NOMO-1 (cell line): ENCODE measurements around the gene PPM1B.
A peak's percentile ranks its signal among the peaks of the same experiment; 100 is the strongest.
"Not testable (repeated sequence)": the region's sequence is repeated elsewhere in the genome, so short reads cannot be mapped to it uniquely, and the experiment has no call there.

ENCODE experiments used
- DNase-seq, 2 experiments: peaks; one replicate each; lab custom pipeline; 2025; ENCODE audit not compliant: unreplicated experiment in 2 of 2; lab: John Stamatoyannopoulos, UW

The PPM1B gene

DNA sequence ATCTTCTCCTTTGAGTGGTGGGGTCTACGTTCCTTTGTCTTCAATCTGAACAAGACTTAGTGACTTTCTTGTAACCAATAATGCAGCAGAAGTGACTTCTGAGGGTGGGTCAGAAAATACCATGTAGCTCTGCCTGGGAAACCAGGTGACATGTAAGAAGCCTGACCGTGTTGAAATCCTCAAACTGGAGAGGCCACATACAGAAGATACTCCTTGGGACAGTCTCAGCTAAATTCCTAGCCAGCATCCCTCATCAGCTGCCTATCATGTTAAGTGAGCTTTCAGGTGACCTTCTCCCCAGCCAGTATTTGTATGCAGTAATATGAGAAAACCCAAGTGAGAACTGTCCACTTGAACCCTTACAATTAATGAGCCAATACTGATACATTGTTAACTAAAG, 27.0 kb downstream of the PPM1B start:
- no peak for DNase-seq

DNA sequence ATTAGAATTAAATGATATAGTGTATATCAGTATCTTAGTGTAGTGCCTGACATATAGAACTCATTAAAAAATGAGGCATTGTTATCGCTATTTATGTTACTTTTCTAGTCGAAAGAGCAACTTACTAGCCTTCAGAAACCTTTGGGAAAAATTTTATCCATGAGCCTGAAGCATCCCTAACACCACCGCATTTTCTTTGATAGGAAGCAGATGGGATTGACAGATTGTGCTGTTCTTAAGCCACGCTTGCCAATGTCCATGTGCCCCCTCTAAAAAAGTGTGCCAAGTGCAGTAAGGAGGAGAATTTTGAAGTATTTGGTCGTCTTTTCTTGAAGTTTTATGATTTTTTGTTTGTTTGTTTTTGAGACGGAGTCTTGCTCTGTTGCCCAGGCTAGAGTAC, 29.1 kb downstream of the PPM1B start:
- no peak for DNase-seq

GRCh38 chr2:44200011-44200410, 31.3 kb downstream of the PPM1B start:
- DNase-seq, result no peak

DNA sequence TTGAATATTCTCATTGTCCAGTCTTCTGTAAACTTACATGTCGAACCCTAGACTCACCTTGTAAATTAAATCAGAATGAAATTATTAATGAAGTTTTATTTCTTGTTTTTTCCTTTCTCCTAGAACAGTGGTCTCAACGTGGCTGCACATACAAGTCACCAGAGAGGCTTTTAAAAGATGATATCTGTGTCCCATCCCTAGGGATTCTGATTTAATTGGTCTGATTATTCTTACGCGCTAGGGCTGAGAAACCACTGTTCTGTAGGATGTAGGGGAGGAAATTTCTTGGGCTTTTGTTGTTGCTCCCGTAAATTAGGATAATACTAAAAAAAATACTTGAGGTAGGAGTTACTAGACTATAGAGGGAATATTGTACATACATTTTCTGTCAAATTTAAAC, 32.1 kb downstream of the PPM1B start:
- no peak for DNase-seq

DNA sequence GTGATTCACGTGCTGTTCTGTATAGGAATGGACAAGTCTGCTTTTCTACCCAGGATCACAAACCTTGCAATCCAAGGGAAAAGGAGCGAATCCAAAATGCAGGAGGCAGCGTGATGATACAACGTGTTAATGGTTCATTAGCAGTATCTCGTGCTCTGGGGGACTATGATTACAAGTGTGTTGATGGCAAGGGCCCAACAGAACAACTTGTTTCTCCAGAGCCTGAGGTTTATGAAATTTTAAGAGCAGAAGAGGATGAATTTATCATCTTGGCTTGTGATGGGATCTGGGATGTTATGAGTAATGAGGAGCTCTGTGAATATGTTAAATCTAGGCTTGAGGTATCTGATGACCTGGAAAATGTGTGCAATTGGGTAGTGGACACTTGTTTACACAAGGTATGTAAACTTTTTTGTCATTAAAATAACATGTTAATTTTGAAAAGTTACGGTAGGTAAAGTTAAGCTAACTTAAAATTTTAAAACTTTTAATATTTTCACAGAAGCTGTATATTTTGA, 33.0 kb downstream of the PPM1B start:
- DNase-seq, result no peak

DNA sequence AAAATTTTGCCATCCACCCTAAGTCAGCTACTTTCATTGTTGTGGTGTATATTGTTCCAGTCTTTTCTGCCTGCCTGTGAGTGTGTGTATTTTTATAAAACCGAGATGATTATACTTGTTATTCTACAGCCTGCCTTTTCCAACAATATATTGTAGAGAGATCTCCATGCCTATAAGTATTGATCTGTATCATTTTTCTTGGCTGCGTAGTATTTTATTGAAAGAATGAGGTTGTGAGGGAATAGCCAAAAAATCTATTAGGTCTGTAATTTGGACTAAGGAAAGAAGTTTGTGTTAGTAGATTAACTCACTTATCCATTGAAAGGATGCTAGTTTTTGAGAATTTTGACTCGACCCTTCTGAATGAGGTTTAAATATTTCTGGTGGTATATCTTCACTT, 34.9 kb downstream of the PPM1B start:
- no peak for DNase-seq

DNA sequence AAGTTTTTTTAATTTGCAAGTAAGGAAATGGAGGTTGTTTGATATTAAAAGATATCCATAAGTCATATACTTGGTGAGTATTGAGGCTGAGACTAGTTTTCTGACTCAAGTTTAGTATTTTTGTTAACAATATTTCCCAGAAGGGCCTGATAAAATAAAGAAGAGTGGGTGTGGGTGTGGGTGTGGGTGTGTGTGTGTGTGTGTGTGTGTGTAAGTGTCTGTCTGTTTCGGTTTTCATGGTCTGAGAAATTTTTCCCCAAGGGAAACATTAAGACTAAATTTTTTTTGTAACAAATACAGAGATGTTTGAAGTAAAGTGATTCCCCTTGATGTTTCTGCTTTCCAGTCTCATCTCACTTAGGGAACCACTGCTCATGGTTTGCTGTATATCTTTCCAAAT, 36.5 kb downstream of the PPM1B start:
- no peak for DNase-seq

DNA sequence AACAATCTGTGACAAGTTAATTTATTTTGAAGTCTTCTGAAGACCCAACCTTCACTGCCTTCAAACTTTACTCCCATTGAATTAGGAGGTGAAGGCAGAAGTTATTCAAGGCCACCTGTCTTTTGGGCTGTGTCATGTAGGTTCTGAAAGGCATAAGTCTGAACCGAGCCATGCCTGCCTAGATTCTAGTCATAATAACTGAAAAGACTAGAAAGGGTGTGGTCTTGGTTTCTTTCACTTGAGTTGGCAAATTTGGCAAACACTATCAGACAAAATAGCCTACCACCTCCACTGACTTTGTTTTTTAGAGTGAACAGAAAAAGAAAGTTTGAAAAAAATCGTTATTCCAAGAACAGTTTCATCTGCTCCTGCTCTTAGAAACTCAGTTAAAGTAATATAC, 38.4 kb downstream of the PPM1B start:
- DNase-seq, result no peak

DNA sequence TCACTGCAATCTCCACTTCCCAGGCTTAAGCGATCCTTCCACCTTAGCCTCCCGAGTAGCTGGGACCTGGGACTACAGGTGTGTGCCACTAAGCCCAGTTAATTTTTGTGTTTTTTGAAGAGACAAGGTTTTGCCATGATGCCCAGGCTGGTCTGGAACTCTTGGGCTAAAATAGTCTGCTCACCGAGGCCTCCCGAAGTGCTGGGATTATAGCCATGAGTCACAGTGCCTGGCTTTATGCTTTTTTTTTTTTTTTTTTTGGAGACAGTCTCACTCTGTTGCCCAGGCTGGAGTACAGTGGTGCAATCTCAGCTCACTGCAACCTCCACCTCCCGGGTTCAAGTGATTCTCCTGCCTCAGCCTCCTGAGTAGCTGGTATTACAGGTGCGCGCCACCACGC, 39.0 kb downstream of the PPM1B start:
- DNase-seq, result not testable (repeated sequence)

- DNase-seq, result no peak
Observed at GRCh38 chr2:44210362-44210761, 41.7 kb downstream of the PPM1B start.

DNA sequence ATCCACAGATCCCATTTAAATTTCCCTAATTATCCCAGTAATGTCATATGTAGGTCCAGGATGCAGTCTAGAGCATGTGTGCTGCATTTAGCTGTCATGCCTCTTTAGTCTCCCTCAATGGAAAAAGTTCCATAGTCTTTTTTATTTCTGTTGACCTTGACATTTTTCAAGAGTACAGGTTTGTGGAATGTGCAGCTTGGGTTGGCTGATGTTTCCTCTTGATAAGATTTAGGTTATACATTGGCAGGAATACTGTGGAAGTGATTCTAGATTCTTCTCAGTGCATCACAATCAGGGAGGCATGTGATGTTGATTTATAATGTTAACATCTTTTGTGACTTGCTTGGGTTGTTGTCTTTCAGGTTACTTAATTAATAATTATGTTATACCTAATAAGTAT, 42.5 kb downstream of the PPM1B start:
- no peak for DNase-seq

- DNase-seq, result no peak
Observed at GRCh38 chr2:44212302-44212701, 43.6 kb downstream of the PPM1B start.

- no peak for DNase-seq
Observed at GRCh38 chr2:44215827-44216226, 47.2 kb downstream of the PPM1B start.

DNA sequence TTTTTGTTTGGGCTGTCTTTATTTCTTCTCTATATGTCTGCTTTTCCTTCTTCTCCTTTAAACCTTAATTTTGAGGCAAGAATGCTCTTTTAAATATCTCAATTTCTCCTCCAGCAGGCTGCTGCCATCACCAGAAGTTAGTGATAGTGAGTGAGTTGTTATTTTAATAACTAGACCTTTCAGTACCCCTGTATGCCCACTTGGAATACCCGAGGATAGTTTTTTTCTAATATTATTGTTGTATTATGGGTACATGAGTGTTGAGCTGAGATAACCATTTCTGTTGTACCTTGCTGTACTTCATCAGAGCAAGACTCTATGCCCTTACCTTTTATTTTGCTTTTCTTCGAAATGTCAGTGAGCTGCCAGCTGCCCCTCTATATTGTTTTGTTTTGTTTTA, 50.1 kb downstream of the PPM1B start:
- no peak for DNase-seq

DNA sequence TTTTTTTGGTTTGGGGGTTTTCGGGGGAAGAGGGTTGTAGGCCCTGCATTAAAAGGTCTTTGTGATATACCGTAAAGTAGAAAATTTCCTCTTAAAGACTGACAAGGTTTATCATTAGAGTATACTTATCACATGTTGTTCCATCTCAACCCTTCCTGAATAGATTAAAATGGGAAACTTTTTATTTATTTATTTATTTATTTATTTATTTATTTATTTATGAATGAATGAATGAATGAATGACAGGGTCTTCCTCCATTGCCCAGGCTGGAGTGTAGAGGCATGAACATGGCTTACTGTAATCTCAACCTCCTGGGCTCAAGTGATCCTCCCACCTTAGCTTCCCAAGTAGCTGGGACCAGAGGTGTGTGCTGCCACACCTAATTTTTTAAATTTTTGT, 58.1 kb downstream of the PPM1B start:
- DNase-seq, result no peak

DNA sequence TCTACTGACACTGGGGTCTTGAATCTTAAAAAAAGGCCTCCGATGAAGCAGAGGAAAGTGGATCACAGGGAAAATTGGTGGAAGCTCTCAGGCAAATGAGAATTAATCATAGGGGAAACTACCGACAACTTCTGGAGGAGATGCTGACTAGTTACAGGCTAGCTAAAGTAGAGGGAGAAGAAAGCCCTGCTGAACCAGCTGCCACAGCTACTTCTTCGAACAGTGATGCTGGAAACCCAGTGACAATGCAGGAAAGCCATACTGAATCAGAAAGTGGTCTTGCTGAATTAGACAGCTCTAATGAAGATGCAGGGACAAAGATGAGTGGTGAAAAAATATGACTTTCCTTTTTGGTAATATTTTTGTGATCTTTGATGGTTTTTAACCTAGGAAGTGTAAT, 61.7 kb downstream of the PPM1B start:
- DNase-seq, result no peak

GRCh38 chr2:44233450-44234128, 64.9 kb downstream of the PPM1B start:
- DNase-seq, result no peak

GRCh38 chr2:44237221-44237620, 68.5 kb downstream of the PPM1B start:
- DNase-seq, result peak in 1 of 2 experiments; percentile 15

GRCh38 chr2:44242904-44243303, 74.2 kb downstream of the PPM1B start:
- no peak for DNase-seq

DNA sequence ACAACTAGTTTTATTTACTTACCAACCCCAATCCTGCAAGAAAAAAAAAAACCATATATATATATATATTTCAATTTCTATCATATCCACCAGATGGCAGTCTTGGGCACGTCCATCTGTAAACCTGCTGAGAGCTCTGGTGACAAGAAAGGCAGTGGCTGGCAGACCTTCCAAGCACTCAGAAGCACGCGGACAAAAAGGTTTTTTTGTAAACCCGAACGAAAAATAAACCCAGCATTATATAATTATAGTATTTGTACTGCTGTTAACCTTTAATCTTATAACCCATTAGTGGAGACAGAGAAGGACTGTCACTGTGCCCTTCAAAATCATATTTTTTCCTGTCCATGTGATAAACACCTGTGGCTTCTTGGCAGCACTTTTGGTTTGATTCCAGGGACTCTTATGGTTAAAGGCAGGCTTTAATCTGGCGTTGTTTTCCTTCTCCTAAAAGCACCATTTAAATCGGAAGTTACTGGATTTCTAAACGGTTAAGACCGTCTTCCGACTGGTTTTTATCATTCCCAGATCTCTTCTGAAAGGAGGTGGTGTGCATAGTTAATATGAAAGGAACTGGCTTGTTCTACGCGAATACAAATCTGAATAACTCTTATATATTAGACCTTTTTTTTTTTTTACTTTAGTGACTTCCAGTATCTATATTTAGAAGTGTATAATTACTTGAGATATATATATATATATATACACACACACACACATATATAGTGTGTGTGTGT, 75.6 kb downstream of the PPM1B start:
- peak; percentile 56 to 79 for DNase-seq

- no peak for DNase-seq
Observed at GRCh38 chr2:44245083-44245861, 76.6 kb downstream of the PPM1B start.

- peak in 1 of 2 experiments; percentile 16 for DNase-seq
Observed at GRCh38 chr2:44246436-44246835, 77.8 kb downstream of the PPM1B start.
